HG03108 (cell line): Measurements from ENCODE around the gene HMGN3.
A peak's percentile ranks its signal among the peaks of the same experiment; 100 is the strongest.

ENCODE experiments used
- ATAC-seq: cut with Tn5 transposase; IDR thresholded peaks from one replicate; pipeline ENCODE4 v1.9.1; 2021; ENCODE audit warnings: moderate library complexity; ENCODE audit not compliant: unreplicated experiment

HMGN3 gene

DNA sequence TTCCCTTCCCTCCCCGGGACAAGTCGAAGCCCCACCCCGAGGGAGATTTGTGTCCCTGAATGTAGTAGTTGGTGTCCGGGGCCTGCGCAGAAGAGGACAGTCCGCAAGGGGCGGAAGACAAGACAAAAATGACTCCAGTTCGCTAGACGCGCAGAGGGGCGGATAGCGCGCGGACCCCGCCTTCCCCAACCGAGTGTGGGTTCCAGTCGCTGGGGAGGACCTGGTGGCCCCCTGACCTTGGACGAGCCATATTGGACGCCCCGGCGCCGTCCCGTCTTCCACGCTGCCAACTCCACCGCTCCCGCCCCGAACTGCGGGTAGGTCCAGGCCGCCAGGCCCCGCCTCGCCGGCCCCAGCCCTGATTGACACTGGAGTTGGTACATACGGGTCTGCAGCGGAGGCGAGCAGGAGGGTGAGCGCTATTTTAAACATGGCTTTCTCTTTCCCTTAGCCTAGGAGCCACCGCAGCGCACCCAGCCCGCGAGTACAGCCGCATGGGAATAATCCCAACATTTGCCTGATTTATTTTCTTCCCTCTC is 802 bp downstream of the HMGN3 start:
- peak; percentile 72 for ATAC-seq

GRCh38 chr6:79232696-79233462 is 1.6 kb downstream of the HMGN3 start:
- no peak for ATAC-seq

DNA sequence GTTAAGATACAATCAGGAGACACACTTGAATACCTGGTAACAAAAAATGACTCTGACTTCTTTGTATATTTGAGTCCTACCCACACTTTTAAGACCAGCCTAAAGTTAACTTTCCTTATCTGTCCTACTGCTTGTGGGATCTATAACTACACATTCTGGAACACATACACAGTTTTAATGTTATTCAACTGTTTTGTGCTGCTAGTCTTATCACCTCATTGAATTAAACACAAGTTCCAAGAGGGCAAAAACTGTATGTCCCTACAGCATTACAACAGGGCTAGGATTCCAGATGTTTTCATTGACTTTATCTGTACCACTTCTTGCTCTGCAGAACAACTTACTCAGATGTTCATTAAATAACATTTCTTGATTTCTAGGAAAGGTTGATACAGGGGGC is 2.8 kb downstream of the HMGN3 start:
- ATAC-seq, result no peak

DNA sequence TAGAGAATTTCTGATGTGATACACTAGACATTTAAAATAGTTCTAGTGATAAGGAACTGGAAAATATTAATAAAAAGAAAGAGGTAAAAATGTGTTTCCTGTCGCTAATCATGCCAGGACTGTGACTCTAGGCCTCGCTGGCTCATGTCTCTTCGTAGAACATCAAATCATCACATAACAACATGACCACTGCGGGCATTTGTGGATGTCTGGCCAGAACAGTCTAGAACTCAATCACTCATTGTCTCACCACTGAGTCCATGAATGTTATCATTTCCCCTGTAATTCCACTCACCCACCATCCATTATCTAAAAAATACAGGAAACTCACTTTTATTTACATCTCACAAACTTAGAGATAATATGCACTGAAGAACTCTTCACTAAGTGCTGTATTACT is 3.4 kb downstream of the HMGN3 start:
- no peak for ATAC-seq

- ATAC-seq, result no peak
Observed at GRCh38 chr6:79230149-79230548, 4.3 kb downstream of the HMGN3 start.

GRCh38 chr6:79227445-79227844 is 7.0 kb downstream of the HMGN3 start:
- no peak for ATAC-seq

DNA sequence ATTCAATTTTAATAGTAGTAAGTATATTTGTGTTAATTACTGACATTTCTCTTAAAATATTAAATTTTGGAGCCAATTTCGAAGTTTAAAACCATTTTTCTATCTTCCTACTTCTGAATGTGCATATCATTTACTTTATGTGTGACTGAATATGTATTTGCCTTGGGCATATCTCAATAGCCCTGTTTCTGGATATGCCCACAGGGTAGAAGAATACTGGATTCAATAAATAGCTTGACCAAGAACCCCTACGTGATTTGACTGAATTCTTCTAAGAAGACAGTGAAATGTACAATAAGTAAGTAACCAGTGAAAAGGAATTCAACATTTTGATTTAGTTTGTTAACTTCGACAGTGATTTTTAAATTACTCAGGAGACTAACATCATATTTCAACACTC is 7.8 kb downstream of the HMGN3 start:
- no peak for ATAC-seq

DNA sequence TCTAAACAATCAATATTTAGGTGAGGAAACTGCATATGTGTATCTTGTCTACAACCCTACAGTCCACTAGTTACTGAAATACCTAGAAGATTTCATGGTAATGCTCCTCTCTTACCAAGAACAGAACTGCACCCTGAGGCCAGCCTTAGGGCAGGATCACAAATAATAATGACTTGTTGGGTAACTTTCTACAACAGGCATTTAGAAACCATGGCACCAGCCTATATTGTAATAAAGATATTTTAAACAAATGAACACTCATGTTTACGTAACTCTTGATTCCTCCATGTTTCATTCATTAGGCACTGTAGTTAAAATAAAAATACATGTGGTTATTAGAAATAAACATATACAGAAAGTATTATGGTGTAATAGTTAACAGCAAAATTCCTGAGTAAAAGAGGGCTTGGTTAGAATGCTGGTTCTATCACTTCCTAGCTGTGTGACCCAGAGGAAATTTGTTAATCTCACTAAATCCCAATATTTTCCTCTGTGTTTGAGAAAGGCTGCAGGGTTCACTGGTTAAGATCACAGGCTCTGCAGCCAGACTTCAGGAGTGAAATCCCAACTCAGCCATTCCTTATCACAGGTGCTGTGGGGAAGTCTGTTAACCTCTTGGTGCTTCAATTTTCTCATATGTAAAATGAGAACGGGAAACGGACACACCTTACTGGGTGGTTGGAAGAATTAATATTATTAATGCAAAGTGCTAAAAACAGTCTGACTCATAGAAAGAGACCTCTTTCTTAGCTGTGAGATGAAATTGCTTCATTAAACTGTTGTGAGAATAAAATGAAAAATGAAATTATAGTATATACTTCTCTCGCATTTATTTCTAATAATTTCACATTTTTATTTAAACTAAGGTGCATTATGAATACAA is 8.5 kb downstream of the HMGN3 start:
- ATAC-seq, result no peak

- ATAC-seq, result no peak
Observed at GRCh38 chr6:79223611-79224404, 10.7 kb downstream of the HMGN3 start.

- ATAC-seq, result no peak
Observed at GRCh38 chr6:79215213-79215824, 19.2 kb downstream of the HMGN3 start.

GRCh38 chr6:79212859-79213258 is 21.6 kb downstream of the HMGN3 start:
- ATAC-seq, result no peak

GRCh38 chr6:79208816-79209215 is 25.7 kb downstream of the HMGN3 start:
- no peak for ATAC-seq

- no peak for ATAC-seq
Observed at GRCh38 chr6:79203753-79204253, 30.7 kb downstream of the HMGN3 start.

- ATAC-seq, result no peak
Observed at GRCh38 chr6:79202556-79202955, 31.9 kb downstream of the HMGN3 start.

DNA sequence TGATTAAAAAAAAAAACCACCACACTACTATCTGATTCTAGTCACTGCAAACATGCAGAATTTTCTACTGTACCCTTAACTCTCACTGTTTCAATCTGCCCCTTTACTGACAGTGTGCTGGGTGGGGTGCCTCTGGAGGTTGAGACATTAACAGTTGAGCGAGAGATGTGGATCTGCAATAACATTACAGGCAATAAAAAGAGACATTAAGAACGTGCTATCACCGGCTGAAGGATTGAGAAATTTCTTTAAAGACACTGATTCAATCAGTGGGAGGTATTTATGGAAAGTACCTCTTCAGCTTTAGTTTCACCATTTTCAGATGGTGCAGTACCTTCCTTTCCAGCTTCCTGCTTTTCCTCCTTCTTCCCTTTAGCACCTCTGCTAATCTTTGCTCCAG is 32.5 kb downstream of the HMGN3 start:
- no peak for ATAC-seq

GRCh38 chr6:79201143-79201542 is 33.3 kb downstream of the HMGN3 start:
- no peak for ATAC-seq

DNA sequence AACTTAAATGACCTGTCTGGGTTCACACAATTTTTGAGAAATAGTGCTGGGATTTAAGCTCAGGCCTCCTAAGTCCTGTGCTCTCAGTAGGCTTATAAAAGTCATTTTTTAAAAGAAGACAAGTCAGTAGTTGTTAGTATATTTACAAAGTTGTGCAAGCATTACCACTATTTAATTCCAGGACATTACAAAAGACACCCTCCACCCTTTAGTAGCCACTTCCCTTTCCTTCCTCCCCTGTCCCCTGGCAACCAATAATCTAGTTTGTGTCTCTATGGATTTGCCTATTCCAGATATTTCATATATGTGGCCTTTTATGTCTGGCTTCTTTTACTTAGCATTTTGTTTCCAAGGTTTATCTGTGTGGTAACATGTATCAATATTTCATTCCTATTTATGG is 37.6 kb downstream of the HMGN3 start:
- no peak for ATAC-seq

GRCh38 chr6:79193971-79194370 is 40.5 kb downstream of the HMGN3 start:
- no peak for ATAC-seq

GRCh38 chr6:79189760-79190350 is 44.6 kb downstream of the HMGN3 start:
- no peak for ATAC-seq

DNA sequence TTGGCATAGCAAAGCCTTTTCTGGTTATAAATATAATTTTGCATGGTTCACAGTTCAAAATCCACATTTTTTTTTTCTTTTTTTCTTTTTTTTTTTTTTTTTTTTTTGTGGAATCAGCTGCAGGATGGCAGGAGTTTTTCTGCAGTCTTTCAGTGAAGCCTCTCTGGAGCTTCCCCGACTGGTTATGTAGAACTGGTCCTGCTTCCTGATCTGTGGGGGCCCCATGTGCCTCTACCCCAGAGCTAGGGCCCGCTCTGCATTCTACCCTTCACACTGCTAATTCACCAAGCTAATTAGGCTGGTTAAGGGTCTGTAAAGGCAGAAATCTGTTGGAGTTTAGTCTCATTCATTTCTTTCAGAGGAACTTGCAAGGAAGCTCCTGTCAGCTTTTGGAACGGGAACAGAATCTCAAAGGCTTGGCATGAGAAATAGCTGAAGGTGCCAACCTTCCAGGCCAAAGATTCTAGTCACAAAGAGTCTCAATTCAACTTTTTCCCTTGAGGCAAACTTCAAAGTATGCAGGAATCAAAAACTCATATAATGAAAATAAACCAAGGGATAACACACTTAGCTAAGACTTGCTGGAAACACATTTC is 45.5 kb downstream of the HMGN3 start:
- no peak for ATAC-seq
